GM19452 (cell line): ENCODE data around the gene BCL11B.

Experiments used
- ATAC-seq: cut with Tn5 transposase; IDR thresholded peaks from one replicate; pipeline ENCODE4 v1.9.1; 2021; ENCODE audit not compliant: unreplicated experiment

The BCL11B gene

DNA sequence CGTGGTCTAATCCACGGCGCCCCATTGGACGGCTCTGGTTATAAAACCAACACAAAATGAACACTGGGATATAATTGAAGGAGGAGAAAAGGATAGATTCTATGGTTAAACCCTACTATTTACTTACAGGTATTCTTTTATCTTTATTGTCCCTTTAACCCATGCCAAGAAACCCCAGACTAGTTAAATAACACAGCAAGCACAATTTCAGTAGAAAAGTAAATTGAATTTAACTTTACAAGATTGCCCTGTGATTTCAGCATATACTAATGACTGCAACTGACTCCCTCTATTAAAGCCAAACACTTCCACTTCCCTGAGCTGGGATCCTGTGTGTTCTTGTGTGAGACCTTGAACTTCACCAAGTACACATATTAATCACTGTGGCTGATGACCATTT is 45.3 kb downstream of the BCL11B start:
- no peak for ATAC-seq

DNA sequence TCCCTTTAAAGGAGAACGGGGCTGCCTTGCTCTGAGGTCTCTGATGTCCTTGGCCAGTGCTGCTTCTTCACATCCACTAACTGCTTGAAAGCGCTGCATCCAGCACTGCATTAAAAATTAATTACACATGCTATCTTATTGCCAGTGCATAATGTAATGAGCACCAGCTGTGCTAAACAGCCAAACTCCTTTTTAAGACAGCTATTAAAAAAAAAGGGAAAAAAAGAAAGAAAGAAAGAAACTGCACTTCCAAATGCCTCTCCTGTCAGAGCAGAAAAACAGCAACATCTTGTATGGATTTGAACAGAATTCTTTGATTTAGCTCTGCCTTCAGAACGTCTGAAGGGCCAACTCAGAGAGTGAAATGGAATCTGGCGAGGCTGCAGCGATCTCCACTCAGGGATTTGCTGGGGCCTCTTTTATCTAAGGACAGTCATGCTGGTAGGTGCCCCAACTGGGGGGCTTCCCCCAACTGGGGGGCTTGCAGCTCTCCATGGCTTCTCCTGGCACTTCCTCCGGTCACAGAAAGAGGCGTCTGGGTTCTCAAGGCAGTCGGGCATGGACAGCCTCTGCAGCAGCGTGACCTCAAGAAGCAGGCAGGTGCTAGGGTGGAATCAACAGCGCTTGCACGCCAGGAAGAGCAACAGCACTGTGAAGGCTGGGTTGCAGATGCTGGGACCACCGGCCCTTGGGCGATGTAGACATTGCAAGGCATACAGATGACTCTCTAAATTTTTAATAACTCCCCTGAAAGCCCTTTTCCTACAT is 46.4 kb downstream of the BCL11B start:
- no peak for ATAC-seq

DNA sequence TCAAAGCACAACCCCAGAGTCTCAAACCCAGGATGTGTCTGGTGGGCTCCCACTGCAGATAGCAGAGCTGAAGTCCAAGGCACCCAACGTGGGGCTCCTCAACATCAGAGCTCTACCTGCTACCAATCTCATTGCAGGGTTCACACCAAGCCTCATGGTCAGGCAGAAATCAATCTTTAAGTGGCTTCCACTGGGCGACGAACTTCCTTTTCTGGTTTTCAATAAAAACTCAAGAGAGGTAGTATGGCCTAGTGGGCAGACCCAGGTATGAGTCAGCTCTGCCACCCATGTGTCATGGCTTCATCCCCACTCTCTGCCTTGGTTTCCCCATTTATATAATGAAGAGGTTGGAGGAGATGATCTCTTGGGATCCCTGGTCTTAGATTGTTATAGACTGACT is 47.0 kb downstream of the BCL11B start:
- ATAC-seq: no peak

DNA sequence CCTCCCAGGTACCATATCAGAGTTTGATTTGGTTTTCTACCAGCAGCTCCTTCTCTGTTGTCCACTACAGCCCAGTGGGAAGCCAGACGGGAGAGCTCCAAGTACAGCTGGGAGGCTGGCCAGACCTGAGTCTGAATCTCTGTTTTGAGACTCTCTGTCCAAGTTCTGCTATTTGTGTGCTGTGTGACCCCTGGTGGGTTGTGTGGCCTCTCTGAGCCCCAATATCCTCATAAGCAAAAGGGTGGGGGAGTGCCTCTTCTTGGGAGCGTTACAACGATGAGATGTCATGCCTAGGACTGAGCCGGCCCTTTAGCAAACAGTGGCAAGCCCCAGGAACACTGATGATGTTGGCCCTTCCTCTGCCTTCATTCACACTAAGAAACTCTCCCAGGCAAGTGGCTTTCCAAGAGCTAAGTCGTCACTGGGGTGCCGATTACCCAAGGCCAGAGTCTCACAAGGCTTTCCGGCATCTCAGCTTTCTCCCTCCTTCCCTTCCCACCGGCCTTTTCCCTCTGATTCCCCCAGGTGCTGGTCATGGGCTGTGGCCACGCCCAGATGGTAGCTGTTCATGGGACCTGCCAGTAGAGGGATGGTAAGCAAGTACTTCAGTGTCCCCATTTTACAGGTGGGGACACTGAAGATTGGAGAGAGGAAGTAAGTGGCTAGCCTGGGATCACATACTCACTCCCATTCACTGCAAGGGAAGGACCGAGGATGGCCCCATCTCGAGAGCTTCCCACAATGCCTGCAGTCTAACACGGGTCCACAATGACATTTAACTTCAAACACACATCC is 47.7 kb downstream of the BCL11B start:
- no peak for ATAC-seq

DNA sequence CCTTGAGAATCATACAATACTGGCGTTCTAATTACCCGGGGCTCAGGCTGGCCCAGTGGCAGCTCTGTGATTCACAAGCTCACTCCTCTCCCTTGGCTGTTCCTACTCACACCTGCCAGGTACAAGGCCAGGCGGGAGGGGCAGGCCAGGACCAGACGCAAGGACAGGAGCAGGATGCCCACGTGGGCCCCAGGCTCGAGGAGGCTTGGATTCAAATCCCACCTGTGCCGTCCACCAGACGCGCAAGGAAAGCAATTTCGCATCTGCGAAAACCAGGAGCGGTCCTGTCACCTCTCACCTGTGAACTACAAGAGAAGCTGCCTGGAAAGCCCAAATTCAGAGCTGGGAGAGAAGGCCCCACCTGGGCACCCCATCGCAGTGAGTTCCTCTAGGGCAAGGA is 50.6 kb downstream of the BCL11B start:
- ATAC-seq: no peak

DNA sequence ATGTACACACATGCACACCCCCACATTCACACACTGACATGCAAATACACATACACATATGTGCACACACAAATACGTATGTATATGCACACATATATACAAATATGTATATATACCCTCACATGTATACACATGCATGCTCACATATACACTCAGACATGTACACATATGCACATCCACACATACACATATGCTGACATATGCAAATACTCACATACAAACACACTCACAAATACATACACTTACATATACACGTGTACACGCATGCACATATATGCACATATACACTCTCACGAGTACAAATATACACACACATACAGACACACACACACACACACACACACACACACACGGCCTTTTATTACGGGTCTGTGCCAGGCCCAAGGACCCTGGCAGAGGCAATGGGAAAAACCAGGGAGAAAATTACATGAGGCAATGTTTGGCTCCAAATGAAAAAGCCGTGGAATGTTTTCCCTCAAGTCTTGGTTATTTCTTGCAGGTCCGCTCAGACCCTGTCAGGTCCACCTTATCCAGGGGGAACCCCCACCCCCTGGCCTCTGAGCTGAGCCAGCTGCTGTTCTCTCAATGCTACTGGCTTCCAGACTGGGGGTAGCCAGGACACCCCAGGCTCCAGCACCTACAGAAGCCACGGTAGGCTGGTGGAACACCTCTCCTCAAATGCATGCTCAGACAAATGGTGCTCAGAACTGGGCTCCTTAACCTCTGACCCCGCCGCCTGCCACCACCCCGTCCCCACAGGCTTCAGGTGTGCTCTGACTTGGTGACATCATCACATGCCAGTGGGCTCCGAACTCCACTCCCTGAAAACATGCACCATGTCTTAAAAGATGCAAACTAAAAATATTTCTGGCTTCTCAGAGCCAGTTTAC is 54.7 kb downstream of the BCL11B start:
- ATAC-seq: no peak

DNA sequence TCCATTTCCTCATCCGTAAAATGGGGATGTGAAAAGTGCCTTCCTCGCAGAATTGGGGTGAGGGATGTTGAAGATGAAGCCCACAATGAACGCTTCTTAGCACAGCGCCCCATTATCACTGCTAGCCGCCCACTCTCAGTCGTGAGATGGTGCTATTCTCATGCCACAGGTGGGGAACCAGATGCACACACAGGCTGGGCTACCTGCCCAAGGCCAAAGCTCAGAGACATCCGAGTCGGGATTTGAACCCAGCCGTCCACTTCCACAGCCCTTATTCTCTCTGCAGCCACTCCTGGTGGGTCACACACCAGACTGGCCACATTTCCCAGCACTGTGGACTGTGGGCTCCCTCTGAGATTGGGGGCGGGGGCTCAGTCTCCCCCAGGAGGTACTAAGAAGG is 55.8 kb downstream of the BCL11B start:
- ATAC-seq: no peak

DNA sequence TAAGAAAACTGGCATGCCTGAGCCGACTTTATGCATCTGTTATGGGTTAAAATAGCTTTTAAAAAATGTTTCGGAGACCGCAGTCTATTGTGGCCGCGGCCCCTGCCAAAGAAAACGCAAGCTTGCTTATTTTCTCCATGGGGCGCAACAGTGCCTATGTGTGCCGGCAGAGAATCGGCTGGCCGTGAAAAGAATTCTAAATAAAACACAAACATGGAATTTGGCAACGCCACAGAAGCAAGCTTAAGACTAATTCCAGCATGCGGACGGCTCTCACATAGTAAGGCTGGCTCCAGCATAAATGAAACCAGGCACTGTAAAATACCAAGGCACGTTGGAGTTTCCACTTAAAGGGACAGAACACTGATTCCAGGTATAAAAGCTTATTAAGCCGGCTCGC is 56.7 kb downstream of the BCL11B start:
- ATAC-seq: no peak

DNA sequence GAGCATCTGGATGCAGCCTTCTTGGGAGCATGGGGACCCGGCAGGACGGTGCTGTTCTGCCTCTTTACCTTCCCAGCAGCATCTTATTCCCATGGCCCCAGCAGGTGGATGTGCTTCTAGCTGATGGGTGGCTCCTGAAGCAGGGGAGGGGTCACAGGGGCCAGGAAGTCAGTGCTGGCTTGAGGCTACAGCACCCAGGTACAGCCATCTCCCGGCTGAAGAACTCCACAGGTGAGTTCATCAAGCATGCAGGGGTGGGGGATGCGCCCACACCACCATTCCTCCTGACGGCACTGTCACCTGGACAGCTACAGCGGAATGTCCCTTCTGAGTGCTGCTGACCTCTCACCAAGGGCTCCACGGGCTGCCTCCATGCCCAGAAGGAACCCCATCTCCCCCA is 57.3 kb downstream of the BCL11B start:
- no peak for ATAC-seq

DNA sequence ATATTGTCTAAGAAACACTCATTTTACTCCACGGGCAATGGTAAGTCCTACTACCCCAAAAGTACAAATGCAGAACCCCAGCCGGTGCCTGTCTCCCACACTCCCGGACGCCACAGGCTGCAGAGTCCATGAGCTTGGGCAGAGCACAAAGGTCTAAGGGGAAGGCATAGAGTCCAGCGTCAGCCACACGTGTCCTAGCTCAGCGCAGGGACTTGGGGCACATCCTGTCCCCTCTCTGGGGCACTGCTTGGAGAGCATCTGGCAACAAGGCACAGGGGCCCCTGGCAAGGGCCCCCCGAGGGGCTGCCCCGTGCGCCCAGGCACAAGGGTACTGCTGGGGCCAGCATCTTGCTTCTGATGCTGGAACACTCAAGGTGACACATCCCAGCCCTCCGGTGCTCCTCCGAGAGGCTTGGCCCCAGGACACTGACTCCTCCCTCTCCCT is 58.4 kb downstream of the BCL11B start:
- no peak for ATAC-seq

DNA sequence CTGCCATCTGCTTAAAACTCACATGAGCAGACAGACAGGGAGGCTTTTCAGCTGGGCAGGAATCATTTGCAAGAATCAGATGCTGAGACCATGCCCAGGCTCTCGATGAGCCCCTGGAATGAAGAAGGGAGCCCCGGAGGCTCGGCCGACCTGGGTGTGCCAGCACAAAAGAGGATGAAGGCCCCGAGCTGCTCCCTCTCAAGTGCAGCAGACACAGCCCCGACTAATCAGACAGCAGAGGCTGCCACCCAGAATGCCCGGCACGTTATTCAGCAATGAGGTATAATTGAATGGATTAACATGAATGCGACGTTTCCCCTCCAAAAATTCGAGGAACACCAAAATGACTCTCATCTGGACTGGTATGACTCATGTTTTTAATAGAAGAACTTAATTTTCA is 58.9 kb downstream of the BCL11B start:
- ATAC-seq: no peak

DNA sequence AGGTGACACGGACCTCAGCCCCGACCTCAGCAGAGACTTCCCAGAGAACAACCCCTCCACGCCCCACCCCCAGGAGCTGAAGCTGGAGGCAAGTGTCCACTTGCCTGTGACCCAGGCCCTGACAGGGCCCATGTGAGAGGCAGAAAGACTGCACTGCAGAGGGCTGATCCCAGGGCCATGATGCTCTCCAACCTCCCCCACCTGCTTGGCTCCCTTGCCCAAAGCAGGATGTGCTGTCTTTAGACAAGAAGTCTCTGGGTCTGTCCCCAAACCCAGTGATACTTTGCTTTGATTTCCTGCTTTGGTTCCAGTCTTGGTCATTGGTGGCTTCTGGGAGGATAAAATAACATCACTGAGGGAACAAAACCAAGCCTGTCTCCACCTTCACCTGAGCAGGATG is 59.4 kb downstream of the BCL11B start:
- no peak for ATAC-seq

DNA sequence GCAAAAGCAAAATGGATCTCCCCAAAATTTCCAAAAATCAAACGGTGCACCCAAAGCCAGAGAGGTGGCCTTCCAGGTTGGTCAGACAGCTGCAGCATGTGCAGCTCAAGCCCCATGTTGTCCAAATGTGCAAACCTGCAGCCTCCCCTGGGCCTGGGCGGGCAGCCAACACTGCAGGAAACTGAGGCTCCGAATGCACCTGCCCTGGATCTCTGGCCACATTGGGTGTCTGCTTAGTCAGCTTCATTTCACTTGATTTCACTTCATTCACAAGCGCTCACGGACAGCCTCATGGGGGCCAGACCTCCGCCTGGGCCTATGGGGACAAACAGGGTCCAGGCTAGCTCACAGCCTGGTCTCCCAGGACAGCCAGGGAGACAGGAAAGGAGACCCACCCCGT is 59.8 kb downstream of the BCL11B start:
- no peak for ATAC-seq

DNA sequence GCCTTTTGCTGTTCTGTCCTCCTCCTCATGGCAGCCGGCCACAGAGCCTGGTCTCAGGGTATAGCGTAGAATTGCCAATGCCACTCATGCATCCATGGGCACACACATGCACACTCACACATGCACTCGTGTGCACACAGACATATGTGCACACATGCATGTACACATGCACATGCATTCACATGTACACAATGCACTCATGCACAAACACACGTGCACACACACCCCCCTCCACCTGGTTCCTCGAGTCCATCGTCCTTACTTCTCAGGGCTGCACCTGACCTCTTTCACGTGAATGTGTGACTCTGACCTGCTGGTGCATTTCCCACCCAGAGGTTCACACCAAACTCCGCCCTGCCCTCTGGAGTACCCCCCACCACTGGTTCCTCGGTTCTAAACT is 60.6 kb downstream of the BCL11B start:
- ATAC-seq: no peak

DNA sequence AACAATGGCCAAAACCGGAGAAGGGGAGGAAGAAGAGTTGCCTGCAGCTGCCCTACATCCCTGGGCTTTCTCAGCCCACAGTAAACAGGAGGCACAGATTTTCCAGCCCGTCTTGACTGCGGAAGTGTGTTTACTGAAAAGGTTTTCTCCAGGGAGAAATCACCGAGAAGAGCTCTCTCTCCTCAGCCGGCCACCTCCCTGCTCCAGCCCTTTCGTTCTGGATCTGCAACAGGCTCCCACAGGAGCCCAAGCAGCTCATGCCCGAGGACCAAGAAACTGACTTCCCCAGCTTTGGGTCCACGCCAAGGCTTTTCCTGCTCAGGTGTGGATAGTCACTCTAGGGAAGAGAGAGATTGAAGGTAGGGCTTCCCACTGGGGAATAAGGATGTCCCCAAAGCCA is 61.7 kb downstream of the BCL11B start:
- ATAC-seq: no peak

DNA sequence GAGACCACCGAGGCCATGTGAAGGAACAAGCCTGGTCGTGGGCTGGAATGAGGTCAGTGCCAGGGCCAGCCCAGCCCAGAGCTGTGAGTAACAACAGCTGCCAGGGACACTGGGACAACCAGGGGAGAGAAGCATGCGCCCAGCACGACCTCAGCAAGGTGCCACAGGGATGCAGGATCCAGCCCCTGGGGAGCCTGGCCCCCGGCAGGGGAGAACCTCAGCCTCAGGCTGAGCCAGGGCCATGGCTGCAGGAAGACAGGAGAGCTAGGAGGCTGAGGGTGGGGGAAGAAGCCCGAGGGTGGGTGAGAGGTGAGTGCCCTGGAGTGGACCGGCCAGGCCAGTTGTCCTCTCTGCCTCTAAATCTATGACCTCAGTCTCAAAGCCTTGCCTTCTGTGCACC is 62.6 kb downstream of the BCL11B start:
- no peak for ATAC-seq

DNA sequence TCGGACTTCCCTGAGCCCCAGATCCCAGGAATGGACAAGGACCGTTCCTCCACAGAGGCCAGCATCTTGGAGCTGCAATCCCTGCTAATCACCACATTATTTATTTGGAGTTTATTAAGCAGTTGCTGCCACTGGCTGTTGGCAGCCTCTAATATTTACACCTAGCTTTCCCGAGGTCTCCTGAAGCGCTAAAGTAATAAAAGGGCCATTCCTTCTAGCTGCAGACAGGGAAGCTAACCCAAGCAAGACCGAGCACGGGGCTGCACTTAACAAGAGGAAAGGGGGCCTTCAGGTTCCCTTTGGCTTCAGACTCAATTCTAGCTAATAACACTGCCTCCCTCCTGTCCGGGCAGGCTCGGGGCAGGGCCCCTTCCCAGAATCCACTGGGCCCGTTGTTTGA is 63.7 kb downstream of the BCL11B start:
- ATAC-seq: no peak

DNA sequence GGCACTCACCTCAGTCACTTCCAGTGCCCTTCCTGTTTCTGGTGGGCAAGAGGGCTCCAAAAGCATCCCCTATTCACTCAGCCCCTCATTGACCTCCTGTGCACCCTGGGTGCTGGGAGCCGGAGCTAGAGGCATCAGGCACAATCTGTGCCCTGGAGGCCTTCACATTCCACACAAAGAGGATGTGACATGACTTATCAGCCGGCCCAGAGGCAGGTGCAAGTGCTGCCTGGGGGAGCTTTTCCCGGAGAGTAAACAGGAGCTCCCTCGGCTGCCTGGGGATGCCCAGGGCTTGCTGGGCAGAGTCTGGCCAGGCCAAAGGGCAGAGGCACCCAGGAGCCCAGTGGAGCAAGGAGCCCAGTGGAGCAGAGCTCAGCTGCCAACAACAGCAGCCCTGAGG is 64.5 kb downstream of the BCL11B start:
- no peak for ATAC-seq

DNA sequence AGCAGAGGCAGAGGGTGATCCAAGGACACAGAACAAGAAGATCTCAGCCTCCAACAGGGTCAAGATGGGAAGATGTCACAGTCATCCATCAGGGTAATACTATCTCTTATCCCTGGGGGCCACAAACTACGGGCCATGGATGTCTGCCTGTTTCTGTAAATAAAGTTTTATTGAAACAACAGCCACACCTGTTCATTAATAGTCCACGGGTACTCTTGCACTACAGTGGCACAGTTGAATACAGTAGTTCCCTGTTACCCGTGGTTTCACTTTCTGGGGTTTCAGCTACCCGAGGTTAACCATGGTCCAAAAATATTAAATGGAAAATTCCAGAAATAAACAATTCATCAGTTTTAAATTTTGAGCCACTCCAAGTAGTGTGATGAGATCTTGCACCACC is 65.9 kb downstream of the BCL11B start:
- ATAC-seq: no peak

DNA sequence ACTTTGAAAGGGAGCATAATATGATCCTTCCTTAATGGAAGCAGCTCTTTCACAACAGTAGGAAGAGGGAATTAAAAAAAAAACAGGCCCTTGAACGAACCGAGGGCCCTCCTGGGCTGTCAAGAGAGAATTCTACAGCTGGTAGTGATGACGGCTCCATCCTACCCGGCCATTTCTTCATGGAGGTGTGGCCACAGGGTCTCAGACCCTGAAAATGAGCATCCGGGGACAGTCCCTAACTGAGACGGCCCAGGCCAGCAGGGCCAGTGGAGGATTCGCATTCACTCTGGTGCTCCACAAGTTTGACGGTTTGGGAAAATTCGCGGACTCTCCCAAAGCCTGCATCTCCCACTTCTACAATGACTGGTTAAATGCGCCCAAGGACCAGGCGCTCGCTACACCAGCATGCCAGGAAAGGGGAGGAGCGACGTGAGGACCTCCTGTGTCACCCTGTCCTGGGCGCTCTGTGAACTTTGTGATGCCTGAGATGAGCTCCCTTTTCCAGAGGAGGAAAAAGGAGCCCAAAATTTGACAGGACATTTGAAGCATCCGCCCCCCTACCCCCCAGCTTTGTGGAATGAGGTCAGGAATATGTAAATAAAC is 66.8 kb downstream of the BCL11B start:
- no peak for ATAC-seq

DNA sequence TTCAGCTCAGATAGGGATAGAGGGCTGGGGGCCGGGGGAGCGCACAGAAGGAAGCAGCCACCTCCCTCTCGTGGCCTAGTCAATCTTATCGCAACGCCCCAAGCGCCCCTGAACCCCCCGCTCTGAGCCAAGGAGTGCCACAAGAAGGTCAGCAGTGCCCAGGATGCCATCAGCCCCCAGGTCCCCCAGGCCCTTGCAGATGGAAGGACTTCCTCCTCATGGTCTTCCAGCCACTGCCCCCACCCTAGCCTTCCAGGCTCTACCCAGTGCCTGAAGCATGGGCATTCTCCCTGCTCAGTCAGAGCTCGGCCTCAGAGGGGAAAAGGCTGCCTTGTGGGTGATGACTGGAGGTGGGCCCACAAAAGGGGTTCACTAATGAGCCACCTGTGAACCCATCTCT is 68.2 kb downstream of the BCL11B start:
- no peak for ATAC-seq
